ENCODE data around the gene PRDM1.
A peak's percentile ranks its signal among the peaks of the same experiment; 100 is the strongest.

PRDM1 gene

GRCh38 chr6:106085984-106086813 is at the start of gene PRDM1:
TSS of gene PRDM1 (plus strand) at chr6:106086336. CDS start at chr6:106086554, 218 bp downstream.
- DNase-seq, result peak in 11 of 14 donors; percentile 21 to 90 (median 50)

DNA sequence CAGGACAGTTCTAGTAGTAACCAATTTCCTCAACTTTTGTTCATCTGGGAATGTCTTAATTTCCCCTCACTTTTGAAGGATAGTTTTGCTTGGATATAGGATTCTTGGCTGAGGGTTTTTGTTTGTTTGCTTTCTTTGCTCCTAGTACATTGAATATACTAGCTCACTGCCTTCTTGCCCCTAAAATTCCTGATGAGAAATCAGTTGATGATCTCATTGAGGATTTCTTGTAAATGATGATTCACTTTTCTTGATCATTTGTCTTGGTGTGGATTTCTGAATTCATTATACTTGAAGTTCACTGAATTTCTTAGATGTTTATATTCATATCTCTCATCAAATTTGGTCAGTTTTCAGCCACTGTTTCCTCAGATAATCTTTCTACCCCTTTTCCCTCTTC is 49.1 kb upstream of the PRDM1 start:
- no peak for DNase-seq

- peak in 1 of 14 donors; percentile 25 for DNase-seq
These were observed 46.1 kb upstream of the PRDM1 start for GRCh38 chr6:106039897-106040592.

DNA sequence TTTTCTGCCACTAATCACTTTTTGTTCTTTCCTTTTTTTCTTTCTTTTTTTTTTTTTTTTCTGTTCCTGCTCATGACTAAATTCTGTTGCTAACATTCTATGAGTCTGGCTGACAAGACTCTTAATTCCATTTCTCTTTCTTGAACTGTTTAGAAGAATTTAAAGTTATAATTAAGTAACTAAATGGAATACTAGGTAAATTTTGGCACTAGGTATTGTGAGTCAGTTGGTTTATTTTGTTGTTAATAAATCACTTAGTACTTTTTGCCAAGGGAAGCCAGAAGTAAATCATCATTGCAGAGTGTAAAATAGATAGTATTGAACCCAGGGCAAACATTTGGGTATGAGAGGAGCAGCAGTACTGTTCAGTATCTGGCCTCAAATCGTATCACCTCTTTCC is 42.0 kb upstream of the PRDM1 start:
- DNase-seq, result no peak

GRCh38 chr6:106045077-106045476 is 41.1 kb upstream of the PRDM1 start:
- no peak for DNase-seq

DNA sequence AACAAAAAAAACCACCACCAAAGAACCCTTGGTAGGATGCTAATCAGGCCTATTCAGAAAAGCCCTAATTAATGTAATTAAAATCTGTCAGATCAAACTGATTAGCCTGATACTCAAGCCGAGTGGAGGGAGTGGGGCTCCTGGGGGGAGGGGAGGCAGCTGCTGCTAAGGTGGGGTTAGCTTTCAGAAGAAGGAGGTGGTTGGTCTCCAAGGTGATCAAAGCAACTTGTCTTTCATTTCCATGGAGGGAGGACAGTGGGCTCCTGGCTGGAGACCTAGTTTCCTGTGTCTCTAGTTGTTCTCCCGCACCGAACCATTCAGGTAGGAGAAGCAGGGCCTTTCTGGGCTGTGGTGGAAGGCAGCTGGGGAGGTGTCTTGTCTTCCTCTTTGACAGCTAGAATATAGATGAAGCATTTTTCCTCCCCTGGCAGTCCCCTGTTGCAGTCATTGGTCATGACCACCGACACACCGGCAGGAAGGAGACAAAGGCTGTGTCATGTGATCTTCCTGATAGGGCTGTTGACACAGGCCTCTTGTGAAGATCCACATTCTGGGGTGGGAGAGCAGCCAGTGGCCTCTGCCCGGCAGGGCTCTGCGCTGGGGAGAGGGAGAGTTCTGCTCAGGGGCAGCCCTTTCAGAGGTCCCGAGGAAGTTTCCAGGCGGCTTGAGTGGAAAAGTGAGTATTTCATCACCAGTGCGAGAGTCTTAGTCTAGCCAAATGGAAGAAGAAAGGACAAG is 39.9 kb upstream of the PRDM1 start:
- no peak for DNase-seq

DNA sequence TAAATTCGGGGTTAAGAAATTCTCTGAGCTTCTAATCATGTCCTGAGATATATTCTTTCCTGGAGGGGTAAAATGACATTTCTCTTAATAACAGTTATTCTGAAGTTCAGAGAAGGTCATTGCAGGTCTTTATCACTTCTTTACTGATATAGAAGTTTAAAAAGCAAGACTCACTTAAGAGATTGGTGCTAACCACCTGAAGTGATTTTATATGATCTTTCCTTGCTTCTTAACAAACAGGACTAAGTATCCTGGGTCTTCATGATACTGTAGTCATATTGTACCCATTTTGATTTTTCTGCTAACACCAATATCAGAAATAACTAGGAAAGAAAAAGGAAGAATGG is 39.3 kb upstream of the PRDM1 start:
- no peak for DNase-seq

- no peak for DNase-seq
These were observed 37.8 kb upstream of the PRDM1 start for GRCh38 chr6:106048336-106048735.

DNA sequence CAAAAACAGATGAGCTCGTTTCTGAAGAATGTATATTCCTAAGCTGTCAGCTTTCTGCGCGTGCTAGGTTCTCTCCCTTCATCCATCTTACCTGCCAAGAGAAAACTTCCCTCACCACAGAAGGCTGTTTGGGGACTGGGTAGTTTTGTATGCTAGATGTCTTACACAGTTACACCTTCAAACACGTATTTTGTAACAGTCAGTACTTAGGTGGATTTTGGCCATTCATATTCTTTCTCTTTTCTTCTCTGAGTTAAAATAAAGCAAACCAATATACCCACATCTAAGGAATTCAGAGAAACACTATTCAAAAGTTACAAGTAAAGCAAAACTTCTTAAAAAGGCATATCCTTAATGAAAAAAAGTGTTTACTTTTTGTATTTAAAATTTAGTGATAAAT is 35.6 kb upstream of the PRDM1 start:
- DNase-seq, result no peak

GRCh38 chr6:106051226-106051625 is 34.9 kb upstream of the PRDM1 start:
- DNase-seq, result no peak

- DNase-seq, result no peak
These were observed 32.5 kb upstream of the PRDM1 start for GRCh38 chr6:106053484-106054205.

DNA sequence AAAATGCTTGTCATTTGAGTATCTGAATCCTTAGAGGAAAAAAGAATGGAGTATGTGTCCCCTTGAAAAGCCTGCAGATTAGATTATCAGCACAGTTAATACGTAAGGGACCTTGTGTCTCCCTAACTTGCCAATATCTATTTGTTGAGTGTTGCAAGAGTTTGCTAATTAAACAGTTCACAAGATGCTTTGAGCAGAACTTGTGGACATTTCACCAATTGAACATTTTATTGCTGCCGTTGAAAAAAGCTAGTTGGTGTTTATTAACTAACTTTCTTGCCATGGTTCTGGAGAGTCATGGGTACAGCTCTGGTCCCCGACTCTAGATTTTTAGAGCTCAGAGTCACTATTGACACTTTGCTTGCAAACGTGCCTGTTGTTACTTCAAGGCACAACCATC is 30.6 kb upstream of the PRDM1 start:
- DNase-seq, result no peak

DNA sequence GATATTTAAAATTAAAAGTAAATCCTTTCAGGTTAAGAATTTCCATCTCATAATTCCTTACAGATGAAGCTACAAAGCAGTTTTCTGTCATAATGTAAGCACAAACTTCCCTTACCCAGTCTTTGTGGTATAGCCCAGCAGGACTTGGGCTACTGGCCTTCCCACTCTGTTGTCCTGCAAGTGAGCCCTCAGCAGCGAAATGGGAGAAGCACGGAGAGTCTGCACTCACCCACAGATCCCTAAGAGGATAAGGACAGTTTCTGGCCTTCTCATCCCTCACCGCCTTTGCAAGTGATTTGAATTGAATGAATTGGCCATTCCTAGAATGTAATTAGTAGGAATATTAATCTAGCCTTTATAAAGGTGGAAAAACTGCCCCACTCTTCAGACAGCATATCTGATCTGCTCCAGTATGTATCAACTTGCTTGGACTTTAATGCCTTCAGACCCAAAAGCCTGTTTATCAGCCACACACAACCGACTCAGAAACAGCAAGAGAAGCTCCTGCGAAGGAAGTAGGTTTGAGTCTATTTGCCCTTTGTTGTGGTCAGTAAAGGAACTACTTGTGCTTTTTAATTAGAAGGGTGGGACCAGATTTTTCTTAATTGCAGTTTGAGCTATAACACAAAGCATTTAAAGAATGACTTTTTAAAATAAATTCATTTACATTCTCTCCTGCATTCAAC is 29.9 kb upstream of the PRDM1 start:
- no peak for DNase-seq

DNA sequence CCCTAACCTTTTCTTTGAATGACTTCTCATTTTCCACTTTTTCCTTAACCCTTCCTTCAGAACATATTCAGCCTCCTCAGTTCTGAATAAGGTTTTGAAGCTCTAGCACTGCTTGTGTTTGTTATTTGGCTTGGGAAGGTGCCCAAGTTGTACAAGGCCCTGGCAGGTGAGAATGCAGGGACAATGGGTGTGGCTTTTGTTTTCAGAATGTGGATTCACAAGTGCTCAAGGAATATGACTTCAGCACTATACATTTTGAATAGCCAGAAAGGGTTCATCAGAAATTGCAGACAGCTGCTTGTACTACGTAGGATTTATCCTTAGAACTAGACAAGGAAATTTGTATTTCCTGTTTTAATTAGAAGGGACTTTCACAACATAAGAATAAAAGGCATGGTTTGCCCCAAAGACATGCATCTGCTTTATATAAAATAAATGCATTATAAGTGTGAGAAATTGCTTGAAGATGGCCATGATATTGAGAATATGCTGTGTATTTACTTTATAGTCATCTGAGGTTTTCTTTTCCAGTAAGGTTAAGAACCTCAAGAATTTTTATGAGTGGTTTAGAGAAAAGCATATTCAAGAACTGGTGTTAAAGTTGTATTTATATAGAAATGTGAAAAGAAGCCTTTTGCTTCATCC is 29.3 kb upstream of the PRDM1 start:
- DNase-seq, result no peak

DNA sequence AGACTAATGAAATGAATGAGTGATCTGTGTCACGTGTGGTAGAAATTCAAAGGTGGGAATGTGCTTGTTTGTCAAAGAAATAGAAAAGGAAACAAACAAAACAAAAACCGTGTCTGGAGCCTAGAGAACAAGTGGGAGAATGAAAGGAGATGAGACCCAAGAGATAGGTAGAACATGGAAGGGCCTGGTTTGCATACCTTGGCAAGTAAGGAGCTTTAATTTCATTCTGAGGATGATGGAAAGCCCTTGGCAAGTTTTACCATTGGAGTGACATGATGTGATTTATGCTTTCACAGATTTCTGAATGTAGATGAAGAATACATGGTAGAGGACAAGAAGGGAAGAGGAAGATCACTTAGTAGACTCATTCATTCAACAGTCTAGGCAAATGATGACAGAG is 26.8 kb upstream of the PRDM1 start:
- no peak for DNase-seq

GRCh38 chr6:106060167-106060566 is 26.0 kb upstream of the PRDM1 start:
- no peak for DNase-seq

GRCh38 chr6:106063448-106063850 is 22.7 kb upstream of the PRDM1 start:
- no peak for DNase-seq

DNA sequence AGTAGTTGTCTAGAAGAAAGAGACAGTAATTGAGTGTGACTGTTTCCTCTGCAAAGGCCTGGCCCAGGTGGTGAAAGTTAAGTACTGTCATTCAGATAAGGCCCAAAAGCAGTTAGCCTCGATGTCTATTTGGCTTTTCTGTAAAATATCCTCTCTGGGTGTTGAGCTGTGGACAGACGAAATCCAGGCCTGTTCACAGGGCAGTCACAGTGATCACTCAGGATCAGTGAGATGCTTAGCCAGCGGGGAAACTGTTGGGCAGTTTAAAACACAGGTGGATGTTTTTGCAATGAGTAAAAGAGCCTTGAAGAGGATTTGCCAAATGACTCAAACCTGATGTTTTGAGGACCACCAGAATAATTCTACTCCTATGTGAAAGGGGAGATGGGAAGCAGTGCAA is 22.0 kb upstream of the PRDM1 start:
- no peak for DNase-seq

- no peak for DNase-seq
These were observed 21.4 kb upstream of the PRDM1 start for GRCh38 chr6:106064756-106065155.

DNA sequence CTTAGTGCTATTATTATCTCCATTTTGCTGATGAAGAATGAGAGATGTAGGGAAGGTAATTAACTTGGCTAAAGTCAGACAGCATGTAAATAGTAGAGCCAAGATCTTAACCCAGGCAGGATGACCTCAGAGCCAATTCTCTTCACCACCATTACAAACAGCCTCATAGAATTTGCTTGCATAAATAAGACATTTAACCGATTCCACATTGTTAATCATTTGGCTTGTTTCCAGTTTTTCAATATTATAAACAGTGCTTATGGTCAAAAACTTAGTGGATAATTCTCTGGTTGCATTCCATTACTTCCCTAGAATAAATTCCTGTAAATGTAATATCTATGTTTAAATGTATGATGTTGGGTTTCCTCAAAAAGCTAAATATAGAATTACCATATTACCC is 19.1 kb upstream of the PRDM1 start:
- no peak for DNase-seq

GRCh38 chr6:106069478-106069877 is 16.7 kb upstream of the PRDM1 start:
- peak in 1 of 14 donors; percentile 42 for DNase-seq

- no peak for DNase-seq
These were observed 15.5 kb upstream of the PRDM1 start for GRCh38 chr6:106070636-106071035.
